Esophagus (tissue), 2 donors: ENCODE measurements around the gene PCDHA7. TPM values are rescaled to one million over a fixed set of nuclear protein-coding genes. Genes with fewer than 3 reads are reported as not detected.
"Not testable (repeated sequence)": the region's sequence is repeated elsewhere in the genome, so short reads cannot be mapped to it uniquely, and the experiment has no call there.

ENCODE experiments used
- H3K27ac ChIP-seq, 2 donors: one replicate each; pipeline ENCODE4 v1.5.1; 2013; ENCODE audit warnings: low read depth in 2 of 2, mild to moderate bottlenecking in 2 of 2, inconsistent platforms in 1 of 2, low read length in 1 of 2, moderate library complexity in 1 of 2
- H3K27me3 ChIP-seq, 2 donors: one replicate each; pipeline ENCODE4 v1.6.1; 2013; ENCODE audit warnings: low read length in 2 of 2, control low read depth in 1 of 2, mild to moderate bottlenecking in 1 of 2; ENCODE audit not compliant: insufficient read depth in 2 of 2, control insufficient read depth in 1 of 2
- H3K36me3 ChIP-seq, 2 donors: one replicate each; pipeline ENCODE4 v1.6.1; 2013; ENCODE audit warnings: low read length in 1 of 2; ENCODE audit not compliant: control insufficient read depth in 2 of 2, insufficient read depth in 2 of 2
- H3K4me1 ChIP-seq, 2 donors: one replicate each; pipeline ENCODE4 v1.6.1; 2013; ENCODE audit warnings: low read length in 1 of 2; ENCODE audit not compliant: control insufficient read depth in 2 of 2, insufficient read depth in 2 of 2
- H3K4me3 ChIP-seq, 2 donors: one replicate each; pipeline ENCODE4 v1.5.1; 2013; ENCODE audit warnings: low read length in 2 of 2, mild to moderate bottlenecking in 2 of 2, low read depth in 1 of 2, moderate library complexity in 1 of 2
- H3K9me3 ChIP-seq, 2 donors: one replicate each; pipeline ENCODE4 v1.6.1; 2013; ENCODE audit warnings: mild to moderate bottlenecking in 2 of 2, low read depth in 1 of 2, low read length in 1 of 2, moderate library complexity in 1 of 2; ENCODE audit not compliant: control insufficient read depth in 2 of 2, insufficient read depth in 1 of 2
- WGBS, 2 donors: extraction: QIAGEN DNeasy Blood & Tissue Kit; methylation state at CpG; one replicate each; pipeline ENCODE4 v1.1.7; 2013; 5-methylcytosine and 5-hydroxymethylcytosine counted together
- polyA plus RNA-seq, 2 donors: library from polyadenylated mRNA; stranded (reverse); fragments of 200-250 nt; gene quantifications; one replicate each; pipeline ENCODE4 v1.2.3, GENCODE V29; 2013
- donor health status: healthy with polysubstance abuse.
- donor health status: Bipolar disorder and iron deficiency.

The PCDHA7 gene
- polyA plus RNA-seq, 2 donors, result 0.01 to 0.02 TPM

DNA sequence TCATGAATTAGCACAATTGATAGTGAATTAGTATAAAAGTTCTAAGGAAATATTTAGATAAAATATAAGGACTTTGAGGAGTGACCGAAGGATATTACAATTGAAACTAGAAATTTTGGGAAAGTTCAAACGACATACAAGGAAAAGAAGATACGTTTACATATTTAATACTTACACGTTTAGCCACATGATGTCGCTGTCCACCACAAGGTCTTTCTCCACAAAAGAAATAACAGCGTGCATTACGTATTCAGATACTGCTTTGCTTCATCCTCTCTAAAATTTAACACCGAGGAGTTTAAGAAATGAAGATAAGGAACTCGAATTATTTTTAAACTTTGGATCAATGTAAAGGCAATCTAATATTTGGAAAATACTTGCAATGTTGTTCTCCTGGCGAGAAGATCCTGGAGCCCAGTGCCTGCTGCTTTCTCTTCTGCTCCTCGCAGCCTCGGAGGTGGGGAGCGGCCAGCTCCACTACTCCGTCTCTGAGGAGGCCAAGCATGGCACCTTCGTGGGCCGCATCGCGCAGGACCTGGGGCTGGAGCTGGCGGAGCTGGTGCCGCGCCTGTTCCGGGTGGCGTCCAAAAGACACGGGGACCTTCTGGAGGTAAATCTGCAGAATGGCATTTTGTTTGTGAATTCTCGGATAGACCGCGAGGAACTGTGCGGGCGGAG lies 33.1 kb upstream of the PCDHA7 start, which contains the start of gene PCDHA3:
PCDHA3 (plus strand) TSS at position 242 of the 678 bp plus-strand sequence.
- Histone ChIP-seq H3K27me3 (peaks cover 0 to 2% of the 10 kb centered on the region in 2 donors), H3K36me3 (no peaks in the 10 kb centered on the region), H3K9me3 (peaks cover 19 to 30% of the 10 kb centered on the region in 2 donors), H3K4me3 (no peak within 1 kb of the TSS), H3K4me1 (peaks cover 0 to 4% of the 10 kb centered on the region in 2 donors), H3K27ac (no peak within 1 kb of the TSS)
- 23 to 25% methylated on average over 29 of the region's 29 CpGs for WGBS, 2 donors

DNA sequence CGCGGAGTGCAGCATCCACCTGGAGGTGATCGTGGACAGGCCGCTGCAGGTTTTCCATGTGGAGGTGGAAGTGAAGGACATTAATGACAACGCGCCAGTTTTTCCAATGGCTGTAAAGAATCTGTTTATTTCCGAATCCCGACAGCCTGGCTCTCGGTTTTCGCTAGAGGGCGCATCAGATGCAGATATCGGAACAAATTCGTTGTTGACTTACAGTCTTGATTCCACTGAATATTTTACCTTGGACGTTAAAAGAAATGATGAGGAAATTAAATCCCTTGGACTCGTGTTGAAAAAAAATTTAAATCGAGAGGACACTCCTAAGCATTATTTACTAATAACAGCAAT lies 32.6 kb upstream of the PCDHA7 start:
- no peak overlapping the region for H3K27ac ChIP-seq

DNA sequence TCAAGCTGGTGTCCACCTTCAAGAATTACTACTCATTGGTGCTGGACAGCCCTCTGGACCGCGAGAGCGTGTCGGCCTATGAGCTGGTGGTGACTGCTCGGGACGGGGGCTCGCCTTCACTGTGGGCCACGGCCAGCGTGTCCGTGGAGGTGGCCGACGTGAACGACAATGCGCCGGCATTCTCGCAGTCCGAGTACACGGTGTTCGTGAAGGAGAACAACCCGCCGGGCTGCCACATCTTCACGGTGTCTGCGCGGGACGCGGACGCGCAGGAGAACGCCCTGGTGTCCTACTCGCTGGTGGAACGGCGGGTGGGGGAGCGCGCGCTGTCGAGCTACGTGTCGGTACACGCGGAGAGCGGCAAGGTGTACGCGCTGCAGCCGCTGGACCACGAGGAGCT lies 31.7 kb upstream of the PCDHA7 start:
- H3K4me1 ChIP-seq, H3K27me3 ChIP-seq, H3K36me3 ChIP-seq, H3K27ac ChIP-seq, H3K4me3 ChIP-seq: not testable (repeated sequence)
- 51 to 54% methylated on average over 45 of the region's 45 CpGs for WGBS, 2 donors
- peaks cover 11 to 21% of the 10 kb centered on the region in 2 donors for H3K9me3 ChIP-seq

More for the DNA sequence above, 32.6 kb upstream of the PCDHA7 start:
- Histone ChIP-seq H3K4me3 (no peak overlapping the region), H3K36me3 (no peaks in the 10 kb centered on the region), H3K27me3 (peaks cover 0 to 2% of the 10 kb centered on the region in 2 donors), H3K9me3 (peaks cover 14 to 26% of the 10 kb centered on the region in 2 donors), H3K4me1 (peaks cover 0 to 4% of the 10 kb centered on the region in 2 donors)
- 19 to 22% methylated on average over 16 of the region's 16 CpGs for WGBS, 2 donors

DNA sequence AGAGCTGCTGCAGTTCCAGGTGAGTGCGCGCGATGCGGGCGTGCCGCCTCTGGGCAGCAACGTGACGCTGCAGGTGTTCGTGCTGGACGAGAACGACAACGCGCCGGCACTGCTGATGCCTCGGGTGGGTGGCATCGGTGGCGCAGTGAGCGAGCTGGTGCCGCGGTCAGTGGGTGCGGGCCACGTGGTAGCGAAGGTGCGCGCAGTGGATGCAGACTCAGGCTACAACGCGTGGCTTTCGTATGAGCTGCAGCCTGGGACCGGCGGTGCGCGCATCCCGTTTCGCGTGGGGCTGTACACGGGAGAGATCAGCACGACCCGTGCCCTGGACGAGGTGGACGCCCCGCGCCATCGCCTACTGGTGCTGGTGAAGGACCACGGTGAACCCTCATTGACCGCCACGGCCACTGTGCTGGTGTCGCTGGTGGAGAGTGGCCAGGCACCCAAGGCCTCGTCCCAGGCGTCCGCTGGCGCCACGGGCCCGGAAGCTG lies 31.2 kb upstream of the PCDHA7 start:
- Histone ChIP-seq H3K36me3 (no peaks in the 10 kb centered on the region), H3K27ac (no peak overlapping the region), H3K9me3 (peaks cover 11 to 21% of the 10 kb centered on the region in 2 donors), H3K4me3 (no peak overlapping the region), H3K27me3 (peaks cover 0 to 2% of the 10 kb centered on the region in 2 donors), H3K4me1 (peaks cover 0 to 4% of the 10 kb centered on the region in 2 donors)
- WGBS, 2 donors, result 49 to 51% methylated on average over 44 to 53 of the region's 53 CpGs

DNA sequence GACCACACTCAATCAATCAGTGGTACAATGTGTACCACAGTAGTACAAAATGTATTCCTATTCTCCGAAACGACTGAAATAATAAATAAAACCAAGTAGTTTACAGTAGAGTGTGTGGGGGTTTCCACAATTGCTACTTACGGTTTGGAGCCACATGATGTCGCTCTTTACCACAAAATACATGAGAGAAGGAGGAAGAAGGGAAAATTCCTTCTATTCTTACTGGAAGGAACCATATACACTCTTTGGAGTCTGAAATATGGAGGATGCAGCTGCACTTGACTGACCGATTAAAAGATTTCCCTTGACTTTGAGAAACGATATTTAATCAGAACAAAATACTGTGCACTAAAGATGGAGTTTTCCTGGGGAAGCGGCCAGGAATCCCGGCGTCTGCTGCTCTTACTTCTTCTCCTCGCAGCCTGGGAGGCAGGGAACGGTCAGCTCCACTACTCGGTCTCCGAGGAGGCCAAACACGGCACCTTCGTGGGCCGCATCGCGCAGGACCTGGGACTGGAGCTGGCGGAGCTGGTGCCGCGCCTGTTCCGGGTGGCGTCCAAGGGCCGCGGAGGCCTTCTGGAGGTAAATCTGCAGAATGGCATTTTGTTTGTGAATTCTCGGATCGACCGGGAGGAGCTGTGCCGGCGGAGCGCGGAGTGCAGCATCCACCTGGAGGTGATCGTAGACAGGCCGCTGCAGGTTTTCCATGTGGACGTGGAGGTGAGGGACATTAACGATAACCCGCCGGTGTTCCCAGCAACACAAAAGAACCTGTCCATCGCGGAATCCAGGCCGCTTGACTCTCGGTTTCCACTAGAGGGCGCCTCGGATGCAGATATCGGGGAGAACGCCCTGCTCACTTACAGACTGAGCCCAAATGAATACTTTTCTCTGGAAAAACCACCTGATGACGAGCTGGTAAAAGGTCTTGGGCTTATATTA lies 27.0 kb upstream of the PCDHA7 start, which contains the start of gene PCDHA4:
PCDHA4 (plus strand) TSS at position 235 of the 942 bp plus-strand sequence.
- peaks cover 0 to 2% of the 10 kb centered on the region in 2 donors for H3K27me3 ChIP-seq
- peaks cover 18 to 29% of the 10 kb centered on the region in 2 donors for H3K9me3 ChIP-seq
- H3K27ac ChIP-seq, result no peak within 1 kb of the TSS
- WGBS, 2 donors, result 20 to 24% methylated on average over 35 to 38 of the region's 47 CpGs
- no peak within 1 kb of the TSS for H3K4me3 ChIP-seq
- H3K36me3 ChIP-seq, result no peaks in the 10 kb centered on the region
- peaks cover 0 to 4% of the 10 kb centered on the region in 2 donors for H3K4me1 ChIP-seq

DNA sequence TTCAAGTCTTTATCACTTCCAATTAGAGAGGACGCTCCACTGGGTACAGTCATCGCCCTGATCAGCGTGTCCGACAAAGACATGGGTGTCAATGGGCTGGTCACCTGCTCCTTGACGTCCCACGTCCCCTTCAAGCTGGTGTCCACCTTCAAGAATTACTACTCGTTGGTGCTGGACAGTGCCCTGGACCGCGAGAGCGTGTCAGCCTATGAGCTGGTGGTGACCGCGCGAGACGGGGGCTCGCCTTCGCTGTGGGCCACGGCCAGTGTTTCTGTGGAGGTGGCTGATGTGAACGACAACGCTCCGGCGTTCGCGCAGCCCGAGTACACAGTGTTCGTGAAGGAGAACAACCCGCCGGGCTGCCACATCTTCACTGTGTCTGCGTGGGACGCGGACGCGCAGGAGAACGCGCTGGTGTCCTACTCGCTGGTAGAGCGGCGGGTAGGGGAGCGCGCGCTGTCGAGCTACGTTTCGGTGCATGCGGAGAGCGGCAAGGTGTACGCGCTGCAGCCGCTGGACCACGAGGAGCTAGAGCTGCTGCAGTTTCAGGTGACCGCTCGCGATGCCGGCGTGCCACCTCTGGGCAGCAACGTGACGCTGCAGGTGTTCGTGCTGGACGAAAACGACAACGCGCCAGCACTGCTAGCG lies 25.7 kb upstream of the PCDHA7 start:
- not testable (repeated sequence) for H3K27ac ChIP-seq, H3K36me3 ChIP-seq, H3K27me3 ChIP-seq, H3K4me3 ChIP-seq, H3K4me1 ChIP-seq
- H3K9me3 ChIP-seq, result peaks cover 11 to 17% of the 10 kb centered on the region in 2 donors
- 62 to 66% methylated on average over 62 of the region's 62 CpGs for WGBS, 2 donors

DNA sequence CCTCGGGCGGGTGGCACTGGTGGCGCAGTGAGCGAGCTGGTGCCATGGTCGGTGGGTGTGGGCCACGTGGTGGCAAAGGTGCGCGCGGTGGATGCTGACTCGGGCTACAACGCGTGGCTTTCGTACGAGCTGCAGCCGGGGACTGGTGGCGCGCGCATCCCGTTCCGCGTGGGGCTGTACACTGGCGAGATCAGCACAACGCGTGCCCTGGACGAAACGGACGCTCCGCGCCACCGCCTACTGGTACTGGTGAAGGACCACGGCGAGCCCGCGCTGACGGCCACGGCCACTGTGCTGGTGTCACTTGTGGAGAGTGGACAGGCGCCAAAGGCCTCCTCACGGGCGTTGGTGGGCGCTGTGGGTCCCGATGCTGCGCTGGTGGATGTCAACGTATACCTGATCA lies 25.2 kb upstream of the PCDHA7 start:
- WGBS, 2 donors, result 69 to 73% methylated on average over 42 to 43 of the region's 43 CpGs
- H3K9me3 ChIP-seq, result peaks cover 11 to 16% of the 10 kb centered on the region in 2 donors
- no peaks in the 10 kb centered on the region for H3K4me1 ChIP-seq
- H3K27me3 ChIP-seq, result no peaks in the 10 kb centered on the region
- no peak overlapping the region for H3K4me3 ChIP-seq
- H3K27ac ChIP-seq, result no peak overlapping the region
- no peaks in the 10 kb centered on the region for H3K36me3 ChIP-seq

DNA sequence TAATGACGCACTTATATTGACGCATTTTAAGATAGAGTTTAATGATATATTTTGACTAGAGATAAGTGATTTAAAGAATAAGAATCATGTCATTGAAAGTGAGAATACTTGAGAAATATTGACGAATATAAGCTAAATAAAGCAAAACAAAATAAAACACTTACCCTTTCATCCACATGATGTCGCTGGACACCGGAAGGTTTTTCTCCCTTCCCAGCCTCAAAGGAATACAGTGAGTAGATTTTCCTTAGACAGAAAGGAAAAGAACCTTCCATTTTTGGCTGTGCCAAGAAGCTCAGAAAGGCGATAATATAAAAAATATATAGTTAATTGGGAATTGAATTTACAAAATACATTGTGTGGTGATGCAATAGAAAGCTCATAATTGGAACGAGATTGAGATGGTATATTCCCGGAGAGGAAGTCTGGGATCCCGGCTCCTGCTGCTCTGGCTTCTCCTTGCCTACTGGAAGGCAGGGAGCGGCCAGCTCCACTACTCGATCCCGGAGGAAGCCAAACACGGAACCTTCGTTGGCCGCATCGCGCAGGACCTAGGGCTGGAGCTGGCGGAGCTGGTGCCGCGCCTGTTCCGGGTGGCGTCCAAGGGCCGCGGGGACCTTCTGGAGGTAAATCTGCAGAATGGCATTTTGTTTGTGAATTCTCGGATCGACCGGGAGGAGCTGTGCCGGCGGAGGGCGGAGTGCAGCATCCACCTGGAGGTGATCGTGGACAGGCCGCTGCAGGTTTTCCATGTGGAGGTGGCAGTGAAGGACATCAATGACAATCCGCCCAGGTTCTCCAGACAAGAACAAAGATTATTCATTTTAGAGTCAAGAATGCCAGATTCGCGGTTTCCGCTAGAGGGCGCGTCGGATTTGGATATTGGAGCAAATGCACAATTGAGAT lies 12.4 kb upstream of the PCDHA7 start, which contains the start of gene PCDHA5:
PCDHA5 (plus strand) TSS at position 239 of the 906 bp plus-strand sequence.
- no peak within 1 kb of the TSS for H3K27ac ChIP-seq
- no peaks in the 10 kb centered on the region for H3K36me3 ChIP-seq
- H3K4me1 ChIP-seq, result no peaks in the 10 kb centered on the region
- H3K9me3 ChIP-seq, result peaks cover 18 to 19% of the 10 kb centered on the region in 2 donors
- 29 to 34% methylated on average over 39 of the region's 39 CpGs for WGBS, 2 donors
- H3K27me3 ChIP-seq, result no peaks in the 10 kb centered on the region
- H3K4me3 ChIP-seq, result no peak within 1 kb of the TSS
